22Rv1 (cell line): Measurements from ENCODE around the gene SCN1B.

Source experiments
- H3K27ac ChIP-seq: fragments of 450-650 bp; 2 replicates; pipeline ENCODE4 v1.5.1; 2017
- CTCF ChIP-seq: fragments of 450-650 bp; IDR thresholded peaks from 2 replicates; pipeline ENCODE4 v1.5.1; 2017; ENCODE audit warnings: mild to moderate bottlenecking
- ZFX ChIP-seq: fragments of 450-650 bp; IDR thresholded peaks from 2 replicates; pipeline ENCODE4 v1.6.1; 2017; ENCODE audit warnings: antibody characterized with exemption, borderline replicate concordance

The SCN1B gene

GRCh38 chr19:35030257-35031071 is at the start of gene SCN1B:
SCN1B (plus strand) TSS chr19:35030470; CDS start chr19:35030821, 351 bp downstream.
- TF ChIP-seq CTCF, result no peak
- TF ChIP-seq ZFX, result no peak
- no peak within 1 kb of the TSS for H3K27ac ChIP-seq

GRCh38 chr19:34982275-34982674 is 48.0 kb upstream of the SCN1B start:
- no peak for TF ChIP-seq ZFX
- no peak for TF ChIP-seq CTCF

GRCh38 chr19:34983786-34984185 is 46.5 kb upstream of the SCN1B start:
- H3K27ac ChIP-seq, result no peak overlapping the region
- TF ChIP-seq CTCF, result no peak
- TF ChIP-seq ZFX, result no peak

More at GRCh38 chr19:34982275-34982674, 48.0 kb upstream of the SCN1B start:
- H3K27ac ChIP-seq, result no peak overlapping the region

- TF ChIP-seq CTCF, result no peak
- no peak for TF ChIP-seq ZFX
- no peak overlapping the region for H3K27ac ChIP-seq
These were observed 46.0 kb upstream of the SCN1B start for GRCh38 chr19:34984287-34984686.

- TF ChIP-seq CTCF (no peak), ZFX (no peak)
- H3K27ac ChIP-seq, result no peak overlapping the region
These were observed 44.8 kb upstream of the SCN1B start for GRCh38 chr19:34985249-34986022.

- no peak overlapping the region for H3K27ac ChIP-seq
- TF ChIP-seq CTCF, result no peak
These were observed 42.2 kb upstream of the SCN1B start for GRCh38 chr19:34988119-34988518.

- no peak for TF ChIP-seq ZFX
- TF ChIP-seq CTCF, result no peak
- H3K27ac ChIP-seq, result no peak overlapping the region
These were observed 41.0 kb upstream of the SCN1B start for GRCh38 chr19:34989298-34989697.
